GM19193 (cell line): ENCODE data around the gene UBA3.

ENCODE experiments used
- POLR2A ChIP-seq: IDR thresholded peaks from 4 replicates; pipeline ENCODE4 v1.6.1; 2011; ENCODE audit not compliant: insufficient read depth, insufficient read length; ENCODE audit errors: extremely low read depth

Gene UBA3

GRCh38 chr3:69110941-69111546 lies 30.9 kb upstream of the UBA3 start:
- no peak for TF ChIP-seq POLR2A

- TF ChIP-seq POLR2A, result no peak
Measured at GRCh38 chr3:69108811-69109210, 28.6 kb upstream of the UBA3 start.

GRCh38 chr3:69107841-69108240 lies 27.7 kb upstream of the UBA3 start:
- no peak for TF ChIP-seq POLR2A

GRCh38 chr3:69105320-69105719 lies 25.2 kb upstream of the UBA3 start:
- TF ChIP-seq POLR2A, result no peak

GRCh38 chr3:69104586-69104985 lies 24.4 kb upstream of the UBA3 start:
- no peak for TF ChIP-seq POLR2A

- no peak for TF ChIP-seq POLR2A
Measured at GRCh38 chr3:69103123-69103522, 23.0 kb upstream of the UBA3 start.

GRCh38 chr3:69102384-69102783 lies 22.2 kb upstream of the UBA3 start:
- TF ChIP-seq POLR2A, result no peak

- no peak for TF ChIP-seq POLR2A
Measured at GRCh38 chr3:69099576-69099975, 19.4 kb upstream of the UBA3 start.

- no peak for TF ChIP-seq POLR2A
Measured at GRCh38 chr3:69097407-69098086, 17.4 kb upstream of the UBA3 start.

GRCh38 chr3:69096299-69096698 lies 16.1 kb upstream of the UBA3 start:
- no peak for TF ChIP-seq POLR2A

- TF ChIP-seq POLR2A, result no peak
Measured at GRCh38 chr3:69095636-69096035, 15.5 kb upstream of the UBA3 start.

- TF ChIP-seq POLR2A, result no peak
Measured at GRCh38 chr3:69094467-69095205, 14.5 kb upstream of the UBA3 start.

- no peak for TF ChIP-seq POLR2A
Measured at GRCh38 chr3:69092030-69092516, 11.9 kb upstream of the UBA3 start.

GRCh38 chr3:69091389-69092029 lies 11.3 kb upstream of the UBA3 start:
- no peak for TF ChIP-seq POLR2A

- TF ChIP-seq POLR2A, result no peak
Measured at GRCh38 chr3:69090021-69090420, 9.9 kb upstream of the UBA3 start.
